ENCODE results near the gene CTIF. TPM values are rescaled to one million over a fixed set of nuclear protein-coding genes. Genes with fewer than 3 reads are reported as not detected.
A peak's percentile ranks its signal among the peaks of the same experiment; 100 is the strongest.

The CTIF gene
- total RNA-seq, 1 donor from 2014 or later: 51.5 TPM

DNA sequence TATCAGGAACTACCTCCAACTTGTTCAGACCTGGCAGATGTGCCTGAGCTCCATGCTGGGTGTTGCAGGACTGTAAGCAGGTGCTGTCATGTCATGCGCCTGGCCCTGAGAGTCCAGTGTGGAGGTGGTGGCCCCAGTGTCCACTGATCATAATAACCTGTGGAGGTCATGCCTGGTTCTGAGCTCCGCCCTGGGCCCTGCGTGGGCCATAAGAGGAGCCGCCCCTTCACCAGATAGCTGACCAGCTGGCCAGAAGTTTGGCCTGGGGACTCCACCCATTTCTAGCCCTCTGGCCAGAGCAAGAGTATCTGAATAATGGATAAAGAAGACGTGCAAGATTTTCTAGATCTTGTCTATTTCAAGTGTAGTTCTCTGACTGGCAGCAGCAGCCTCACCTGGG, 72.4 kb downstream of the CTIF start:
- DNase-seq (ENCODE audit: low spot score): no peak
- H3K9me3 Mint-ChIP-seq (ENCODE audit: unreplicated experiment): no peaks in the 10 kb centered on the region
- TF ChIP-seq, protein P1, sequence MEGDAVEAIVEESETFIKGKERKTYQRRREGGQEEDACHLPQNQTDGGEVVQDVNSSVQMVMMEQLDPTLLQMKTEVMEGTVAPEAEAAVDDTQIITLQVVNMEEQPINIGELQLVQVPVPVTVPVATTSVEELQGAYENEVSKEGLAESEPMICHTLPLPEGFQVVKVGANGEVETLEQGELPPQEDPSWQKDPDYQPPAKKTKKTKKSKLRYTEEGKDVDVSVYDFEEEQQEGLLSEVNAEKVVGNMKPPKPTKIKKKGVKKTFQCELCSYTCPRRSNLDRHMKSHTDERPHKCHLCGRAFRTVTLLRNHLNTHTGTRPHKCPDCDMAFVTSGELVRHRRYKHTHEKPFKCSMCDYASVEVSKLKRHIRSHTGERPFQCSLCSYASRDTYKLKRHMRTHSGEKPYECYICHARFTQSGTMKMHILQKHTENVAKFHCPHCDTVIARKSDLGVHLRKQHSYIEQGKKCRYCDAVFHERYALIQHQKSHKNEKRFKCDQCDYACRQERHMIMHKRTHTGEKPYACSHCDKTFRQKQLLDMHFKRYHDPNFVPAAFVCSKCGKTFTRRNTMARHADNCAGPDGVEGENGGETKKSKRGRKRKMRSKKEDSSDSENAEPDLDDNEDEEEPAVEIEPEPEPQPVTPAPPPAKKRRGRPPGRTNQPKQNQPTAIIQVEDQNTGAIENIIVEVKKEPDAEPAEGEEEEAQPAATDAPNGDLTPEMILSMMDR (IDR thresholded peaks at IDR 0.05; ENCODE audit: unreplicated experiment): no peak
- no peak overlapping the region for H3K4me3 Mint-ChIP-seq (ENCODE audit: unreplicated experiment)
- peaks cover 1% of the 10 kb centered on the region for H3K27me3 Mint-ChIP-seq (ENCODE audit: unreplicated experiment)
- peaks cover 4% of the 10 kb centered on the region for H3K4me1 Mint-ChIP-seq (ENCODE audit: unreplicated experiment)
- no peaks in the 10 kb centered on the region for H3K36me3 Mint-ChIP-seq (ENCODE audit: low read depth, unreplicated experiment)
- H3K27ac Mint-ChIP-seq (ENCODE audit: unreplicated experiment): no peak overlapping the region

DNA sequence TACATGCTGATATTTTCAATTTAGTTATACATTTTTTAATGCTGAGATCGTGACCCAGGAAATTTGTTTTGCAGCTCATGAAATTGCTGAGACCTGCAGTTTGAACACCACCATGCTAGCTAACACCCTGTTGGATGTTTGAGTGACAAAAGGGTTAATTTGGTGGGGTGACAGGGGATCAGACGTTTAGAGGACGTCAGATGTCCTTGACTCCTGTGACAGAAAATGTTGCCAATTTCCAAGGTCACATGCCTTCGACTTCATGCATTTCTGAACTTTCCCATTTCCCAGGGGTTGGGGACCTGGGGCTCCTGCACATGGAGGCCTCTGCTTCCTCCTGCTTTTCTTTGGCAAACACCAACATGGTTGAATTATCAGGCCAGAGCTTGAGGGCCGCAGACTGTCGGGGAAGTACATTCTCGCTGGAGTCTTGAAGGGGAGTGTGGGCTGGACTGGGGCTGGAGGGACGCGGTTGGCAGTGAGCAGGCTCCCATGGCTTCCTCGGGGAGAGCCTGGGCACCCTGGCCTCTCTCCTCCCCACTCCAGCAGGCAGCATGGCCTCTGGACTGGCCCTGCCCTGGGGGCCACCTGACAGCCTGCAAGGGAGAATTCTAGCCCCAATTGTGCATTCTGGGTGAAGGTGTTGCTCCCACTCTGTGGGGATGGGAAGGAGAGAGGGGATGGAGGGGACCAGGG, 73.1 kb downstream of the CTIF start:
- peaks cover 1% of the 10 kb centered on the region for H3K27me3 Mint-ChIP-seq (ENCODE audit: unreplicated experiment)
- H3K4me1 Mint-ChIP-seq (ENCODE audit: unreplicated experiment): peaks cover 10% of the 10 kb centered on the region
- H3K27ac Mint-ChIP-seq (ENCODE audit: unreplicated experiment): no peak overlapping the region
- no peaks in the 10 kb centered on the region for H3K36me3 Mint-ChIP-seq (ENCODE audit: low read depth, unreplicated experiment)
- no peak overlapping the region for H3K4me3 Mint-ChIP-seq (ENCODE audit: unreplicated experiment)
- TF ChIP-seq, protein P1 (IDR thresholded peaks at IDR 0.05; ENCODE audit: unreplicated experiment): no peak
- no peaks in the 10 kb centered on the region for H3K9me3 Mint-ChIP-seq (ENCODE audit: unreplicated experiment)
- no peak for DNase-seq (ENCODE audit: low spot score)

DNA sequence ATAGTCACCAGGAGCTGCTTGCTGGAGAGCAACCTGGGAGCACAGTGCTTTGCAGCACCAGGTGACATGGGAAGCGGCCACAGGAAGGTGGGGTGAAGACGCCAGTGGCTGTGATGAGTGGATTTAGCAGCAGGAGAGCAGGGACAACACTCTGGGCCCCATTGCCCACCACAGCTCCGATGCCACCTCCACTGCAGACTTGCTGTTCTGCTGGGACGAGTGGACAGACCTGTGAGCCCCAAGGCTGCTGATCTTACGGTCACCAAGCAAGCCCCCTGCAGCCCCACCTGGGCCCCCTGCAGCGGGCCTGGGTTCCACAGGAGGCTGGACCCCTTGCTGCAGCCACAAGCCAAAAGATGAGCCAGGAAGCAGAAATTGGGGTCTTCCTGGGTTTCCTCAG, 73.7 kb downstream of the CTIF start:
- Mint-ChIP-seq H3K27ac (ENCODE audit: unreplicated experiment) (no peak overlapping the region), H3K4me1 (ENCODE audit: unreplicated experiment) (peaks cover 10% of the 10 kb centered on the region), H3K9me3 (ENCODE audit: unreplicated experiment) (no peaks in the 10 kb centered on the region), H3K36me3 (ENCODE audit: low read depth, unreplicated experiment) (no peaks in the 10 kb centered on the region), H3K27me3 (ENCODE audit: unreplicated experiment) (peaks cover 1% of the 10 kb centered on the region), H3K4me3 (ENCODE audit: unreplicated experiment) (no peak overlapping the region)
- TF ChIP-seq, protein P1 (IDR thresholded peaks at IDR 0.05; ENCODE audit: unreplicated experiment): no peak
- DNase-seq (ENCODE audit: low spot score): no peak

DNA sequence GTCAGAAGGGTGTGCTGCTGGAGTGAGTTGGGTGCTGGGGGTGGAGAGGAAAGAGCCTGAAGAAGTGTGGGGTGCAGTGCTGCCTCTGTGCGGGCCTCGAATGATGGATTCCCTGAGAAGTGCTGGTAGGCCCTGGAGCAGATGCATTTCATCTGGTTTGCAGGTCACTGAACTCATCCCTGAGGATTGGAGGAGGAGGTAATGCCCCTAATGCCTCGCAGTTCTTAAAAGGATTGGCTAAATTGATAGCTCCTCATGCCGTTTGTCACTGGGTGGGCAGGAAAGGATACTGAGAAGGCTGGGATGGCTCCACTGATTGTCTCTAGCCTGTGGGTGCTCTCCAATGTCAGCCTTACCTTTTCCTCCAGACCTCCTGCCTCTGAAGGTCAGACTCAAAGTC, 74.1 kb downstream of the CTIF start:
- Mint-ChIP-seq H3K27me3 (ENCODE audit: unreplicated experiment) (peaks cover 1% of the 10 kb centered on the region), H3K4me3 (ENCODE audit: unreplicated experiment) (no peak overlapping the region), H3K9me3 (ENCODE audit: unreplicated experiment) (no peaks in the 10 kb centered on the region), H3K27ac (ENCODE audit: unreplicated experiment) (peak overlapping the region; percentile 42), H3K4me1 (ENCODE audit: unreplicated experiment) (peaks cover 10% of the 10 kb centered on the region), H3K36me3 (ENCODE audit: low read depth, unreplicated experiment) (no peaks in the 10 kb centered on the region)
- no peak for DNase-seq (ENCODE audit: low spot score)
- TF ChIP-seq, protein P1 (IDR thresholded peaks at IDR 0.05; ENCODE audit: unreplicated experiment): no peak

DNA sequence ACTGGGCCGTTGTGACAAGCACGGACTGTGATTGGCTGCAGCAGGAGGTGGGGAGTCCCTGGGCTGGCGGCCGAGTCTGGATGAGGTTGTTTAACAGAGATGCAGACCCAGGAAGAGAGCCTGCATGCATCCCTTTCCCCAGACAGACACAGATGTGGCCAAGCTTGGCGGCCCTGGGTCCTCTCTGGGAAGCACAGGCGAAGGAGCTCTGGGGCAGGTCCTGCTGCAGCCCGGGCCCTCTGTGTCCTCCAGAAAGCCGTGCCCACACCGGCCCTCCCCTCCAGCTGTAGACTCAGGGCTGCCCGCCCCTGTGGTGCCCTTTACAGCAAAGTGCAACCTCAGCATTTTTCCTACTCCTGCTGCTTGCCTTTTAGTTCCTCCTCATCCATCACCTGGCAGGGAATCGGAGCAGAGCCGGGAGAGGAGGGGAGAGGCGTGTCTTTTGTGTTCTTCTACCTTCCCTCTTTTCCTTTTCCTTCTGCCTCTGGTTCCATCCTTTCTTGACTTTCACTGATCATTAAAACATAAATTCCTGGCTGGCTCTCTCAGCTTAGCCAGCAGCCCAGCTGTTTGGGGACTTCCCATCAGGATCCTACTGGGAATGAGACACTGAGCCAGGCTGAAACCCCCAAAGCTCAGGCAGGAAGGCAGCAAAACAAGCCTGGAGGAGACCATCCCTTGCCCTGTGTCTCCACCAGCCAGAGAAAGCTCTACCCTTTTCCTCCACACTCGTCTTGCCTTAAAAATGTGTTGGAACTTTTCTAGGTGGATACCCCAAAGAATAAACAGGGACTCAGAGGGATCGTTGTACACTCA, 75.0 kb downstream of the CTIF start:
- H3K27me3 Mint-ChIP-seq (ENCODE audit: unreplicated experiment): peaks cover 6% of the 10 kb centered on the region
- no peak for DNase-seq (ENCODE audit: low spot score)
- no peak overlapping the region for H3K27ac Mint-ChIP-seq (ENCODE audit: unreplicated experiment)
- H3K36me3 Mint-ChIP-seq (ENCODE audit: low read depth, unreplicated experiment): no peaks in the 10 kb centered on the region
- H3K9me3 Mint-ChIP-seq (ENCODE audit: unreplicated experiment): no peaks in the 10 kb centered on the region
- no peak overlapping the region for H3K4me3 Mint-ChIP-seq (ENCODE audit: unreplicated experiment)
- H3K4me1 Mint-ChIP-seq (ENCODE audit: unreplicated experiment): peaks cover 10% of the 10 kb centered on the region
- TF ChIP-seq, protein P1 (IDR thresholded peaks at IDR 0.05; ENCODE audit: unreplicated experiment): no peak
